Stimulated activated CD4-positive, alpha-beta T cell treated with anti-CD3 and anti-CD28 coated beads, Interleukin-1b, Interleukin-23, amount 100 ng/mL, for 1 hour (primary cell): ENCODE measurements around the gene FRMD4A.
A peak's percentile ranks its signal among the peaks of the same experiment; 100 is the strongest.

Experiments
- DNase-seq, 2 donors: peaks; one replicate each; pipeline ENCODE4 v3.0.0-alpha.2; 2020; ENCODE audit warnings: low read depth in 2 of 2

FRMD4A gene

GRCh38 chr10:13678101-13678843 is 652.5 kb downstream of the FRMD4A start:
- no peak for DNase-seq

DNA sequence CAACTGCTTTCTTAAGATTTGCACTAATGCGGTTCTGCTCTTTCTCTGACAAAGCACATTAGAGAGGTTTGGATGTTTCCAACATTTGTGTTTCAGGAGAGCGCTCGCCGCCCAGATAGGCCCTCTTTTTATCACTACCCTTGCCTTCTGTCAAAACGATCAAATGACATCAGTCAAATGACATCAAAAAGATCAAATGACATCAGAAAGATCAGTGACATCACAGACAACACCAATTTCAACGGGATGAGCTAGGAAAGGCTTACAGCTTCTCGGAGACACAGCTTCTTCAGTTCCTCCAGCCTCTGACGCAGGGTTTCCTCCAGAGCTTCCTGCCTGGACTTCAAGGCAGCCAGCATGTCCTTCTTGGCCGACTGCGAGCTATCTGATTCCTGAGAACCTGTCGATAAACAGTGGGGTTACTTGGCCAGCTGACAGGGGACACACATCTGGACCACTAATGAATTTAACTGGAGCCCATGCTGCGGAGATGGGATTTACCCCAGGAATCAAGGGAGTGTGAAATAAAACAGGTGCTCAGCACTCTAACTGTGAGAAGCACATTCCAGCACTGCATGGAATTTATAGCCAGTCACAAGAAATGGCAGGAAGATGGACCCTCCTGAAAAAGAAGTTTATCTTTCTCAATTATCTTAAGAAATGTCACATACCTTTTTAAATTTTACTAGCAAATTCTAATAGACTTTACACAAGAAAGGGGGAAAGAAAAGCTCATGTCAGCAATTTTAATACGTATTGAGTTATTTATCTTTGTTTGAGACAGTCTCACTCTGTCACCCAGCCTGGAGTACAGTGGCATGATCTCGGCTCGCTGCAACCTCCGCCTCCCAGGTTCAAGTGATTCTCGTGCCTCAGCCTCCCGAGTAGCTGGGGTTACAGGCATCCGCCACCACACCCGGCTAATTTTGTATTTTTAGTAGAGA is 655.8 kb downstream of the FRMD4A start:
- no peak for DNase-seq

DNA sequence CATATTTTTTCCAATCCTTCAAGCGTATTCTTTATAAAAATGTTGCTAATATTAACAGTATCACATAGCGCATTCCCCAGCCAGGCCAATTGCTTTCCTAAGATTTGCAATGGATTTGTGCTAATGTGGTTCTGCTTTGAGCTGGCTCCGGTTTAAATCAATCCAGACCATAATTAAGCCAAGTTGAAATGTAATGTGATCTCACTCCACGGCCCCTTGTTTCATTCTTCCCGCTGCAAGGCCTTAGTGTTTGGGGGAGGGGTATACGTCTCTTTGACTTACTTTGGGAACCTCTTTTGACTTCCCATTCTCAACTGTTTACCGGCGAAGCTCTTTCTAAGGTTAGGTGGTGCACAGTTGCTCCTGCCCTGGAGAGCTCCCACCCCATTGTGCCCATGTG is 657.6 kb downstream of the FRMD4A start:
- DNase-seq: no peak

GRCh38 chr10:13672548-13672947 is 658.2 kb downstream of the FRMD4A start:
- DNase-seq: no peak

- DNase-seq: no peak
These were observed 658.8 kb downstream of the FRMD4A start for GRCh38 chr10:13671904-13672303.

GRCh38 chr10:13670311-13670710 is 660.4 kb downstream of the FRMD4A start:
- no peak for DNase-seq

DNA sequence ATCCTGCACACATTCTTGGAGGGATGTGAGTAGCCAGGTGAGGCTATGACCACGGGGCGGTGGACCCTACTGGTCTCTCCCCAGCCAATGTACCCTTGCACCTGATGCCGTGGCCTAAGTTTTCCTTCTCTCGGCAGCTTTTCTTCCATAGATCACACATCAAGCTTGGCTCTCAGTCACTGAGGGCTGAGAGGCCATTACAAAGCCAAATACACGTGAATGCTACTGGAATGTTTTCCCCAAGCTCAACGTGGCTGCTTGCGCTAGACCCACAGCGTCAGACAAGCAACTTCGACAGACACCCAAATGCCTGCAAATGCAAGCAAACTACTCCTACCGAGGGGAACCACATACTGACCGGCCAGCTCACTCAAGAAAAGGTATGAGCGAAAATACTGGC is 660.8 kb downstream of the FRMD4A start:
- DNase-seq: no peak

DNA sequence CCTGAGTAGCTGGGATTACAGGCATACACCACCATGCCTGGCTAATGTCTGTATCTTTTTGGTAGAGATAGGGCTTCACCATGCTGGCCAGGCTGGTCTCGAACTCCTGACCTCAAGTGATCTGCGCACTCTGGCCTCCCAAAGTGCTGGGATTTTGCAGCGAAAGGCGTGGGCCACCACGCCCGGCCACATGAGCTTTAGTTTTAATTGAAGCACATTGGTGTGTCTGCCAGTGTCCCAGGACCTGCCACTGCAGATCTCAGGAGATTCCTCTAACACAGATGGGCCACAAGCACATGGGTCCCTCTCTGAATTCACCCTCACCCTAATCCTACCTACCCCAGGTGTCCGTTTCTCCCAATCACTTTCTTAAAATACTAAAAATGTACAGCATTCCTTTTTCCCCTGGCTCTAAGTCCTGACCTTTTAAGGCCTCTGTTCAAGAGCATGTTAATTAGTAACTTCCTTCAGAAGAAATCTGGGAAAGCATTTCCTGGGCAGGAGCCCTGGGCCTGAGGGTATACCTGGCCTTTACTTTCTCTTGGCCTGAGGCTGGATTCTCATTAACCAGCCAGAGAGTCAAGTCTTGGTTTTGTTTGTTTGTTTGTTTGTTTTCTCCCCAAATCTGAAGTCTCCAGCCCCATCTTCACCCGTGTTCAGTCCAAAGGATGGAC is 661.4 kb downstream of the FRMD4A start:
- DNase-seq: no peak

GRCh38 chr10:13668126-13668525 is 662.6 kb downstream of the FRMD4A start:
- no peak for DNase-seq

DNA sequence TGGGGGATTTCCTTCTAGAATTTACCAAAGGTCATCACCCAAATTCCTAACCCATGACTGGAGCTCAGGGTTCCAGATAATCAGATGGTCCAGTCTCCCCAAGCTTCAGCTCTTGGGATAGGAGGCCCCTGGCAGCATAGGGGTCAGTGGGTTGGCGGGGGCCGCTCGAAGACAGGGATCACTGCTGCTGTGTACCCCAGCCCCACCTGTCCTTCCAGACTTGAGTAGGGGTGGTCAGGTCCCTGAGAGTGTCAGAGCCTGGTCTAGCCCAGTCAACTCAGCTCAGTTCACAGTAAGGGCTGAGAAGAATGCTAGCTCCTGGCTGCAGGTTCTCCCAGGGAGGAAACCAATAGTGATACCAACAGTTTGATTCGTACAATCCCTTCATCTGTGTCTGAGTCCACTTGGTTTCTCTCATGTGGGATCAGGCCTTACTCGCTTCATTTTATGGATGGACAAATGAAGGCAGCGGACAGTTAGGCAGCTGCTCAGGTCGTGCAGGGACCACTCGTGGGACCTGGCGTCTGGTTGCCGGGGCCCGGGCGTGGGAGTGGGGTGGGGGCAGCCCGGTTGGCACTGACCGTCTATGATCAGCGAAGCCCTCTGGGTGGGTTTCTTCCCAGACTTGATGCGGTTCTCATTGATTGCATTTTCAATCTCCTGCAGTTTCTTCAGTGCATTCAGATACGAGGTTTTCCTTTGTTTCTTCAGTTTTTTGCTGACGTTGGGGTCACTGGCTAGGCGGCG is 665.0 kb downstream of the FRMD4A start:
- DNase-seq: no peak

GRCh38 chr10:13661256-13661655 is 669.5 kb downstream of the FRMD4A start:
- DNase-seq: no peak

GRCh38 chr10:13660551-13660920 is 670.2 kb downstream of the FRMD4A start:
- no peak for DNase-seq

DNA sequence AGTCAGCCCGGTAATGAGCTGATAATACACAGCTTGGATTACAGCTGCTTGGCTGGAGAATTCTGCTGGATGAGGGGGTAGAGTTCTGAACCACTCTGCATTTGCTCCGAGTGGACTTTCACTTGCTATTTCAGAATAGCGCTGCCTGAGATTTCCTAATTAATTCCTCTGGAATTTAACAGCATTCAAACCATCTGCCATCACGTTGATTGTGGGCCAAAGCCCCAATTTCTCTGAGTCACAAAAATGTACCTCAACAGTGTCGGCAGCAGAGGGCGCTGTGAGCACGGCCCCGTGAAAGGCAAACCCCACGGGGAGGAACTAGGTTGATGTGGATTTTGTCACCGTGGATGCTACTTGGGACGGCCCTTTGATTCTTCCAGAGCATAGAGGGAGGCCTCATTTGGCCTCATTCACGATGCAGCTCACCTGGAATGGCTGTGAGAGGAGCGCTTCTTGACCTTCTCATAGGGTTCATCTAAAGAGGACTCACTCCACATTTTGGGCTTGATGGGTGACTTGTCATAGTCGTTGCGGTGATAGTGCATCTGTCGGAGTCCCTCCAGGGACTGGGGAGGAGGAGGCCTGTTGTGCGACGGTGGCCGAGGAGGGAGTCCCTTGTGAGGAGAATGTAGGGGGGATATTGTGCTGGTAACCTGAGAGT is 670.7 kb downstream of the FRMD4A start:
- DNase-seq: peak; percentile 21 to 51

DNA sequence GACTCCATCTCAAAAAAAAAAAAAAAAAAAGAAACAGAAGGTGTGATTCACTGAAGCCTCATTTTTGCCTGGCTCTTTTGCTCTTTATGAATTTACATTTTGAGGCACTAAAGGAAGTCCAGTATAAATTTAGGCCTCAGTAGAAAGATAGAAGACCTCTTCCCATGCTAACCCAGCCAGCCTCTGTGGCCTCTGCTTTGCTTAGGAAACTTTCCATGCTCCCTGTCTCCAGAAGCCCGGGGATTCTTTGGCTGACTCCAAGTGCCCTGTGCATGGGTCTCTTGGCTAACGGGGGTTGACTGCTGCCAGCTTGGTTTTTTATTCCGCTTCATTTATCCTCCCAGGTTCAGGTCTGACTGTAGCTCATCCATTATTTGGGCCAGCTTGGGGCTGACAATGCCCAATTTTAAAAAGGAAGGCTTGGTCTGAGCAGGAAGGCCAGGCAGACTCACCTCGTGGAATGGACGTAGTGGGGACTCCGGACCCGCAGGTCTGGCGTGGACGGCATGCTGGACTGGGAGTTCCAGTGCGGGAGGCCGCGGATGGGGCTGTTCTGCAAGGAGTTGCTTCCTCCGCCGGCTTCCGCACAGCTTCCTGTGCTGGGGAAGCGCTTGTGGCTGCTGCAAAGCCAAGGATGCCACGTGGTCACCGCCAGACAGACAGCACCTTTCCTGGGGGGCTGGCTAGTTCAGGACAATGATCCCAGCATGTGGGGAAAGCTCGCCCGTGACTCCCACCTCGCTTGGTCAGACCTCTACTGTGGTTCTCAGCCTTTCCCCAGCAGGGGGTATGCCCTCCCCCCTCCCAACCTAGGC is 671.6 kb downstream of the FRMD4A start:
- no peak for DNase-seq

DNA sequence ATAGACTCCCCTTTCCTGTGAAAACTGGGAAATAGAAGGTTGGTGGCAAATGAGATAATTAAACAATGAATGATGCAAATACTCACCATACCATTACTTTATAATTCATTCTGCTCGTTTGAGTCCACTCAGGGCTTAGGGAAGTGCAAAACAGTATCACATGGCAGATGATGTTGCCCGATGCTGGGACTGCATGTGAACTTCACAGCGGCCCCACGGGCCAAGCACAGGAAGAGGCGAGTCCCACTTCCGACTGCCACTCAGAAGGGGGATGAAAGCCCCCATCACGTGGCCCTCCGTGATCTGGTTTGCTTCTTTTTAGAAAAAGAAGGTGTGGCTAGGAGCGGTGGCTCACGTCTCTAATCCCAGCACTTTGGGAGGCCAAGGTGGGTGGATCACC is 672.5 kb downstream of the FRMD4A start:
- DNase-seq: no peak

GRCh38 chr10:13657101-13657680 is 673.5 kb downstream of the FRMD4A start:
- DNase-seq: no peak

- no peak for DNase-seq
These were observed 674.2 kb downstream of the FRMD4A start for GRCh38 chr10:13656337-13657100.

GRCh38 chr10:13654846-13655245 is 675.9 kb downstream of the FRMD4A start:
- DNase-seq: no peak
